Measurements from ENCODE around the gene KLHL9.
"Not testable (repeated sequence)": the region's sequence is repeated elsewhere in the genome, so short reads cannot be mapped to it uniquely, and the experiment has no call there.

KLHL9 gene, protein sequence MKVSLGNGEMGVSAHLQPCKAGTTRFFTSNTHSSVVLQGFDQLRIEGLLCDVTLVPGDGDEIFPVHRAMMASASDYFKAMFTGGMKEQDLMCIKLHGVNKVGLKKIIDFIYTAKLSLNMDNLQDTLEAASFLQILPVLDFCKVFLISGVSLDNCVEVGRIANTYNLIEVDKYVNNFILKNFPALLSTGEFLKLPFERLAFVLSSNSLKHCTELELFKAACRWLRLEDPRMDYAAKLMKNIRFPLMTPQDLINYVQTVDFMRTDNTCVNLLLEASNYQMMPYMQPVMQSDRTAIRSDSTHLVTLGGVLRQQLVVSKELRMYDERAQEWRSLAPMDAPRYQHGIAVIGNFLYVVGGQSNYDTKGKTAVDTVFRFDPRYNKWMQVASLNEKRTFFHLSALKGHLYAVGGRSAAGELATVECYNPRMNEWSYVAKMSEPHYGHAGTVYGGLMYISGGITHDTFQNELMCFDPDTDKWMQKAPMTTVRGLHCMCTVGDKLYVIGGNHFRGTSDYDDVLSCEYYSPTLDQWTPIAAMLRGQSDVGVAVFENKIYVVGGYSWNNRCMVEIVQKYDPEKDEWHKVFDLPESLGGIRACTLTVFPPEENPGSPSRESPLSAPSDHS

DNA sequence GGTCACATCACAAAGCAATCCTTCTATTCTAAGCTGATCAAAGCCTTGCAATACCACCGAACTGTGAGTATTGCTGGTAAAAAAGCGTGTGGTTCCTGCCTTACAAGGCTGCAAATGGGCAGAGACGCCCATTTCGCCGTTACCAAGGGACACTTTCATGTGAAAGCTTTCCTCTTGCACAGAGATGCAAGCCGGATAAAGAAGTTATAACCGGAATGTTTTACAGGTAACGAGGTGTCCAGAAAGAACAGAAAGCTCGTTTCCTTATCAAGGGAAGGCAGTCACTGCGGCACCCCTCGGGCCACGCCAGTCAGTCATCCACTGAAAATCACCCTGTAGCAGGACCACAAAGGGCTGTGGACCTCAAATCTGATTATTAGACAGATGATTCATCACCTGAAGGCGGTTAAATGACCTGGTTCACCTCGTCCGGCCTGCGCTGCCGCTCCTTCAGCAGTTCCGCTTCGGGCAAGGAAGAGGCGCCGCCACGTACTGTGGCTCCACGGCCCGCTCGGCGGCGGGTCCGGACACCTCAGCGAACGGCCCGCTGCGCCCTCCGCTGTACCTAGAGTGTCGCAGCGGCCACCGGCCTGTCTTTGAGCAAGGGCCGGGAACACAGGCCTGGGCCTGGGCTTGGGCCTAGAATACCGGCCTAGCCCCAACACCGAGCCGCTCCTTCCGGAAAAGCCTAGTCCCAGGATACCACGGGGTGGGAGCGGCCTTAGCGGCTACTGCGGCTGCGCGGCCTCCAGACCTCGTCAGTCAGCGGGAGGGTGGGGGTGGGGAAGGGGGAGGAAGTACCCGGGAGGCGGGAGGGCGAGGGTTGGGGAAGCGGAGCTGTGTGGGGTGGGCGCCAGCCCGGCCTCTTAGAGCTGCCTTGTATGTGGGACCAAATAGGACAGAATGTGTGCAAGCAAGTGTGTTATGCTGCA lies at the start of gene KLHL9:
Gene KLHL9 (minus strand): TSS at position 704 of the 932 bp plus-strand sequence. CDS start 545 bp downstream, at position 159.
- peak; percentile 75 for DNase-seq (ENCODE audit: insufficient read length, low spot score)

DNA sequence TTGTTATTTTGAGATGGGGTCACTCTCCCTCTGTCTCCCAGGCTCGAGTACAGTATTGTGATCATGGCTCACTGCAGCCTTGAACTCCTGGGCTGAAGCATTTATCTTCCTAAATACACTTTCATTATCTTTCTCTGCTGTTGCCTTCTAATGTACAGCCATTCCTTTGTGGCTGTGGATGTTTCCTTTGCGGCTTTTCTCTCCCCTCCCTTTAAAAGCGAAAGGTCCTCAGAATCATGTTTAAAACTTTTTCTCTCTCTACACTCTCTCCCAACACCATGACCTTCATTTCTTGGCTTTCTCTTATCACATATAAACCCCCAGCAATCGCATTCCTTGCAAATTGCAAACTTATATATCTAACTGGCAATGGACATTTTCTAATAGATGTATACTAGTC lies 48.4 kb upstream of the KLHL9 start:
- DNase-seq (ENCODE audit: insufficient read length, low spot score) (no peak), FAIRE-seq (peak; percentile 44)

More for the DNA sequence above, at the start of gene KLHL9:
- peak; percentile 97 for FAIRE-seq

DNA sequence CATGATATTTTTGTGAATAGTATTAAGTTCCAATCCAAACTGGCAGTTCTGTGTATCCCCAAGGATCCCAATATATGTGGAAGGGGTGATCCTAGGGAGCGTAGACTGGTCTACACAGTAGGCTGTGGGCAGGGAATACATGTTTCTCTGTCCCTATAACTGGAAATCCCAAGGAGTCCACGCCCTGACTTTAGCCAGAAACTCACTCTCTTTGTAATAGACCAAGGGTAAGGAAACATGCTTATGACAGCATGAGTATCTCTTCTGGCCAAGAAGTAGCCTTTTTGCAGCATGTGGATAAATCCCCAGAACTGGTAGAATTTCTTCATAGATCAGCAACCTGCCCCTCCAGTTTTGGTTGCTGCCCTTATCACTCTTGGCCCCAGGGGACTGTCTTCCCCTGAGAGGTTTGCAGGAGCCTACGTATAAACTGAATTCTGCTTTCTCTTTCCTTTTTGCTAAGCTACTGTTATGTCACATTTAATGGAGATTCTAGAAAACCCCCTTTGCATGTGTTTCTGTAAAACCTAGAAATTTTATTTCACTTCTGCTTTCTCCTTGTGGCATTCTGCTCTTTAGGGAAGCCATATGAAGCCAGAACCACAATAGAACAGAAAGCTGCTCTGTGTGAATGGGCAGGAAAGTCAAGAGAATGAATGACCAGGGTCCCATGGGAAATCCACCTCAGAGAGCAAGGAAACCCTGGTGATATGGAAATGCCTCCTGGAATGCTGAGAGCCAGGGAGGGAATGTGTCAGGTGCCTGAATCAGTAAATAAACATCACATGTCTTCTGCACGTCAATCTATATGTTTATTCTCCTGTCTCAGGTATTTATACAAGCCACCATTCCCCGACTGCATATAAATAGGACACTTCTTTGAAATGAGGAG lies 46.5 kb upstream of the KLHL9 start:
- peak; percentile 100 for FAIRE-seq
- DNase-seq (ENCODE audit: insufficient read length, low spot score): peak; percentile 42

DNA sequence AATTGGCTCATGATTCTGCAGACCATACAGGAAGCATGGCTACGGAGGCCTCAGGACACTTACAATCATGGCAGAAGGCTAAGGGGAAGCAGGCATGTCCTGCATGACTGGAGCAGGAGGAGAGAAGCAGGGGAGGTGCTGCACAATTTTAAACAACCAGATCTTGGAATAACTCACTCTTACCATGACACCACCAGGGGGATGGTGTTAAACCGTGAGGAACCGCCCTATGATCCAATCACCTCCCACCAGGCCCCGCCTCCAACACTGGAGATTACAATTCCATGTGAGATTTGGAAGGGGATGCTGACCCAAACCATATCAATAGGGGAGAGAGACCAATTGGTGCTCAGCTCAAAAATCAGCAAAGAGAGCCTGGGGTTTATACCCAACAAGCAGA lies 36.3 kb upstream of the KLHL9 start:
- DNase-seq (ENCODE audit: insufficient read length, low spot score): not testable (repeated sequence)
- FAIRE-seq: peak; percentile 54

DNA sequence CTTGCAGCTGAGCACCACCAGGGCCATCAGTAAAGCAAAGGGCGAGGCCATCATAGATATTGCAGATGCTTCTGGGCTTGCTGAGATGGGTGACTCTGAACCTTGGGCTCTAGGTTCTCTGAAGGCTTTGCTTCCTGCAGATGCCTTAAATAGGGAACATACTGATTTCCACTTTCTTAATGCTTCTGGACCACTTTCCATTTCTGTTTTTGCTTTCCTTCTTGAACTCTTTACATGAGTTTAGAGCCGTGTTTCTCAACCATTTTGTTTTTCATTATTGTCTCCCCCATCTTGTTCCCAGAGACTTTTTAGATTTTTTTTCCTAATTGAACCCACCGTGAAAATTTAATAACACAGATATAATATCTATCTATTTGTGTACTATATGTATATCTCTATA lies 32.8 kb upstream of the KLHL9 start, which contains the start of gene IFNA13:
Gene IFNA13 (minus strand): TSS at position 101 of the 400 bp plus-strand sequence. CDS start 47 bp downstream, at position 54.
- no peak for DNase-seq (ENCODE audit: insufficient read length, low spot score)
- peak; percentile 40 for FAIRE-seq

DNA sequence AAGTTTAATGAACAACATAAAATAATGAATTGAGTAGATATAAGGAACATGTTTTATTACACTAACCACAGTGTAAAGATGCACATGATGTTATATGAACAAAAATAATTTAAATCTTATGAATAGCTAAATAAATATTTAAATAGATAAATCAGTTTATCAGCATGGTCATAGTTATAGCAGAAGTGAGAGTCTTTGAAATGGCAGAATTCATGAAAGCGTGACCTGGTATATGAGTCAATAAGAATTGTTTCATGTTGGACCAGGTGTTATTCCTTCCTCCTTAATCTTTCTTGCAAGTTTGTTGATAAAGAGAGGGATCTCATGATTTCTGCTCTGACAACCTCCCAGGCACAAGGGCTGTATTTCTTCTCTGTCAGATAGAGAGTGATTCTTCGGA lies 32.0 kb upstream of the KLHL9 start:
- not testable (repeated sequence) for DNase-seq (ENCODE audit: insufficient read length, low spot score); FAIRE-seq

DNA sequence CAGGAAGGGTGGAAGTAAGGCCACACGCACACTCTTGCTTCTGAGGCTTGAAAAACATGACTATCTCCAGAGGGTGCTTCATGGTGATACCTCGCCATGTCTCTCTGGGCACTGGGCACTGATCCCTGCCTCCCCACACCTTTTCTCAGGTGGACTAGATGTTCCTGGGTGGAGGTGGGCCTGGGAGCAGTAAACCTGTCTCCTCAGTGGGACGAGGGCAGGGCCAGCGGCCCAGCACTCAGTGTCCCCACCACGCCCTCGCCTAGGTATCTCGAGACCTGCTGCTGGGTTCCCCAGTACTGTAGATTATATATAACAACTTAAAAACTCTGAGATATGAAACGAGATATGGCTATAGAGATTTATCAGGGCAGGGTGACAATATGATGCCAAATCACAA lies 27.1 kb upstream of the KLHL9 start:
- no peak for DNase-seq (ENCODE audit: insufficient read length, low spot score)
- FAIRE-seq: no peak

DNA sequence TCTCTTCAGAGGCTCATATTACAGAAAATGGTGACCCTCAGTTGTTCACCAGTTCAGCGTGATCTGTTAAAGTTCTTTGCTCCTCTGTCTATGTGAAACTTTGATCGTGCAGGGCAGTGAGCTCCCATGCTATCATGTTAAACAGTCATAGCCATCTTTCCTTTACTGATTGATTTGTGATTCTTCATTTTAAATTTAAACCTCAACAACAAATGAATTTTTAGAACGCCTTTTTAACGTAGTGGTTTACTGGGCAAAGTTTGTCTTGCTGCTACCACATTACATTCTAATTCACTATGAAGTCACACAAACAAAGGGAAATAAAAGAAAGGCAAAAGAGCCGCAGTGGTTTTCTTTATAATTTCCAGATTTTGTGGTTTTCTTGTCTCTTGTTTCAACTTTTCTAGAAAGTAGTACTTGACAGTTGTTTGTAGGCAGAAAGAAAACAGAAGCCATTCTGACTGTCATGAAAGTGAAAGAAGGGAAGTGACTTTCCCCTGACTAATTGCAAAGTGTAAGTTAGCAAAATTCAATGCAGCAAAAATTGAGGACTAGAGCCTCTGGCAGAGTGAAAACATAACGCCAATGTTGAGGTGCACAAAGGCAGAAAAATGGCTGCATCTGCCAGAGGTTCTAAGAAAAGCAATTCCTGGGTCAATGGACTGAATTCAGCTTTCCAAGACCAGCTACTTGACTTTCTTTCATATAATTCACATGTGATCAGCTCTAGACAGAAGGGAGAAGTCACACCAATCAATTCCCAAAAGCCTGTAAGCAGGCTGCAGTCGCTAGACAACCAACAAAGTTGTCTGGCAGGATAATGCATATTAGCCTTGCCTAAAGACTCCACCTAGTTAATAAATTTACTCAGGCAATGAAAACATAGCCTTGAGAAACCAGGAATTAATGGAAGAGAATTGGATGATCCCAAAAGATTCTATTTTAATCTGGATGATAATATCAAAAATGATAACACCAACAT lies 22.6 kb upstream of the KLHL9 start:
- peak; percentile 94 for FAIRE-seq
- DNase-seq (ENCODE audit: insufficient read length, low spot score): no peak

DNA sequence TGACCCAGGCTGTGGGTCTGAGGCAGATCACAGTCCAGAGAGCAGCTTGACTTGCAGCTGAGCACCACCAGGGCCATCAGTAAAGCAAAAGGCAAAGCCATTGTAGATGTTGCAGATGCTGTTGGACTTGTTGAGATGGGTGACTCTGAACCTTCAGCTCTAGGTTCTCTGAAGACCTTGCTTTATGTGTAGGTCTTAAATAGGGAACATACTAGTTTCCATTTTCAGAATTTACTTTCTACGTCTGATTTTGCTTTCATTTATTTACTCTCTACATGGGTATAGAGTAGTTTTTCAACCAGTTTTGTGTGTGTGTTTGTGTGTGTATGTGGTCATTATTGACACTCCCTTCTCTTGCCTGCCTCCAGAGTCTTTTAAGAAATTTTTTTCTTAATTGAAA lies 15.6 kb upstream of the KLHL9 start, which contains the start of gene IFNA6:
Gene IFNA6 (minus strand): TSS at position 101 of the 400 bp plus-strand sequence. CDS start 0 bp downstream, at position 101.
- FAIRE-seq (peak; percentile 8), DNase-seq (ENCODE audit: insufficient read length, low spot score) (no peak)

DNA sequence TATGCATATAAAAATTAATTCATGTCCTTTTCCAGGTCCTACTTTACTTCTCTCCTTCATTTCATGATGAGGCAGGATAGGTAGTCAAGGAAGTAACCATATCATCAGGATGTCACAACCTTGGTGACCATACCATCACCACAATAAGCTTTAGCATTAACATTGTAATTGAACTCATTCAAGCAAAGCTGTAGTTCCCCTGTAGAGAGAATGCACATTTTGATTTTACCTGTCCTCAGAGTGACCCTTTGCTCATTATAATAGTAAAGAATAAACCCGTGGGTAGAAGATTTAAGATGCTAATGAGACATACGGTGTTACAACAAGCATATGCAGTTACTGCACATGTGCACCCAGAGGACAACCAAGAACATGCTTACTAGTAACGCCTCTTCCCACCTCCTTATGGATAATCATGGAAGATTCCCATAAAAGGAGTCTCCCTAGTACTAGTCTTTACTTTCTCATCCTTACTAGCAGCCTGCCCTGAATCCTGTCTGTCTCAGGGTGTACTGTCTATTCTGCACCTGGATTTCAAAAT lies 13.3 kb upstream of the KLHL9 start:
- no peak for DNase-seq (ENCODE audit: insufficient read length, low spot score)

DNA sequence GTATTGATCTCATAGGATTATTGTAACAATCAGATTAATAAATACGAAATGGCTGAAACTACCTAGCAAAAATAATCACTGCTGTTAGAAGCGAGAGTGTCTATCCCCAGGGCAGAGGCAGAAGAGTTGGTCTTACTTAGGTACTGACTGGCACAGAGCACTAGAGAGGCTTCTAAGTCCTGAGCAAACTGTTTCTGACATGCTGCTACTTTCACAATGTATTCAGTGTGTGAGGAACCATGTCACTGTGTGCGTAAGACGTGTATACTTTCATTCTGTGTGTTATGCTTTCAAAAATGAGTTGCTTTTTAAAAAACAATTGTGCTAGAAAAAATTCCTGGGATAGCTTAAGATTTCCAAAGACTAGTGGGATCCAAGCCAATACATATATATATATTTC lies 5.5 kb upstream of the KLHL9 start:
- DNase-seq (ENCODE audit: insufficient read length, low spot score): no peak
- no peak for FAIRE-seq

More for the DNA sequence above, 13.3 kb upstream of the KLHL9 start:
- no peak for FAIRE-seq

DNA sequence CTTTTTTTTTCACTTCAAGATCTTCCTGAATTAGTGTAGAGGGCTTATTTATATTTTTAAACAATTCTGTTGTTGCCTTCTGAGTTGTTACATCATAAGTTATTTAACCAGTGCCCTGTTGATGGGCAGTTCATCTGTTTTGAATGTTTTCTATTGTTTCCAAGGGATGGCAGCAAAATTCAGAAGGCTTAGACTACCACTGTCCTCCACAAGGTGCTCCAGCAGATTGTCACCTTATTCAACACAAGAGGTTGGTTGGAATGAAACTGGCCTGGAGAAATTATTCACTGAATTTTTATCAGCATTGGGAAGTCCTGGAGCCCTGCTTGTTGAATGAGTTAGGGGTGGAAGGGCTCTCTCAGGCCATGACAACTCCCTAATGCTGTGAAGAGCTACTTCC lies 1.3 kb upstream of the KLHL9 start:
- peak; percentile 33 for FAIRE-seq
- no peak for DNase-seq (ENCODE audit: insufficient read length, low spot score)

DNA sequence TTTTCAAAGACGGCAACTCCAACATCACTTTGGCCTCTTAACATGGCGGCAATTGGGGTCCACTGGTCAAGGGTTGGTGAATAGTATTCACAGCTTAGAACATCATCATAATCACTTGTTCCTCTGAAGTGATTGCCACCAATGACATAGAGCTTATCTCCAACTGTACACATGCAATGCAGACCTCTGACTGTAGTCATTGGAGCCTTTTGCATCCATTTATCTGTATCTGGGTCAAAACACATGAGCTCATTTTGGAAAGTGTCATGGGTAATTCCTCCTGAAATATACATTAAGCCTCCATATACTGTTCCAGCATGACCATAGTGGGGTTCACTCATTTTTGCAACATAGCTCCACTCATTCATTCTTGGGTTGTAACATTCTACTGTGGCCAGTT lies 2.0 kb downstream of the KLHL9 start:
- FAIRE-seq (no peak), DNase-seq (ENCODE audit: insufficient read length, low spot score) (no peak)

DNA sequence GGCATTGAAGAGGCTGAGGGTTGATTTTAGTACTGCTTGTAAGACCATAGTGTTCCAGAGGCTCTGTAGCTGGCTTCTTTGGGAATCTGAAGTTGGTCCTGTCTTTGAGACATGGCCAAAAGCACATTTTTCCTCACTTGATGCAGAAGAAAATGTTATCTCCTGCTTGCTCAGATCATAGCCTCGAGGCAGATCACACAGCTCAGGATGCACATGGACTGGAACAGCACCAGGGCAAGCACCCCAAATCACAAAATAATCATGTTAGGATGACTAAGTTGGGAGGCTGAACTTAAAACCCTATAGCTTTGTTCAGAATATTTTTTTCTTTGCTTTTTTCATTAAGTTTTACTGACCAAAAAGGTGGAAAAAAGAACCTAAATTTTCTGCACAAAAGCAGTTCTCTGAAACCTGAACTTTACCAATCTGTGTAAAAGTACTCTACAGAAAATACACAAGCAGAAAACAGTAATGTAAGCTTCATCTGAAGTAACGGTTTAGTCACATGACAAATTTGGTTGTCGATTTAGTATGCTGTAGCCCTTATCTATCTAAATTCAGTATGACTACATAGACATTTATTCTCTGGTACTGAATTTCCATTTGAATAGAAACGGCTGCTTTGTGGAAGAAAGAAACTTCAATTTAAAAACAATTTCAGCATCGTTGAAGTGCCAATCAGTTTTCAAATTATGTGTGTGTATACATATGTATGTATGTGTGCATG lies 3.4 kb downstream of the KLHL9 start:
- peak; percentile 8 for FAIRE-seq
- no peak for DNase-seq (ENCODE audit: insufficient read length, low spot score)

DNA sequence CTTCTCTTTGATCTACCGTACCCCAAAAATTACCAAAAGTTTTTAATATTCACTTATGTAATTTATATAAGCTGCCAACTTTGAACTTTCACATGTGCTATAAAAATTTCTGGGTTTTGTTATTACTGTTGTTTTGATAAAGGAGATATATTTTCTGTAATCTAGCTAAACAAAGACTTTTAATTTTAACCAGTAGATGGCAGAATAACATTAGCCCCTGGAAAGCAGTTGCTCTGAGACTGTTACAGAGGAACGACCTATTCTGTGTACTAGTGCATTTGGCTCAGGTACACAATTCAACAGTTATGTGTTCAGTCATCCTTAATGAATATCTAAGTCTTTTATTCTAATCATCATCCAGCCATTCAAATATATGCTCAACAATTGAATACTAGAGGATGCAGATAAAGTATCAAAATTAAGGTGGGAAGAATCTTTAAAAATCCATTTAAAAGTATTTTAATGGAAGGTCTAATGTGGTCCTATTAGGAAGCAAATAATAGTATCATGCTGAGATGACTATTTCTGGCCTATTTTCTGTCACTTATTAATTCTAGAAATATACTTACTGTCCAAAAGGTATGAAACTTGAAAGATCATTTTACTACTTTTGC lies 8.6 kb downstream of the KLHL9 start:
- DNase-seq (ENCODE audit: insufficient read length, low spot score) (peak; percentile 12), FAIRE-seq (peak; percentile 90)

DNA sequence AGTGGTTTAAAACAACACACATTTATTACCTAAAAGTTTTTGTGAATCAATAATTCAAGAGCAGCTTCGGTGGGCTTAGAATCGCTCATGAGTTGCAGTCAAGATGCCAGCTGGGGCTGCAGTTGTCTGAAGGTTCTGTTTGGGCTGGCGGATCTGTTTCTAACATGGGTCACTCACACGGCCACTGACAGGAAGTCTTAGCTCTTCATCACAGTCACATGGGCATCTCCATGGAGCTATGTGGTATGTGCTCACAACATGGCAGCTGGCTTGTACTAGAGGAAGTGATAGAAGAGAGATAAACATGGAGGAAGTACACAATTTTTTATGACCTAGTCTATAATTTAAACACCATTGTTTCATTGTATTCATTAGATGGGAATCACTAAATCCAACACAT lies 11.2 kb downstream of the KLHL9 start:
- DNase-seq (ENCODE audit: insufficient read length, low spot score) (no peak), FAIRE-seq (no peak)

DNA sequence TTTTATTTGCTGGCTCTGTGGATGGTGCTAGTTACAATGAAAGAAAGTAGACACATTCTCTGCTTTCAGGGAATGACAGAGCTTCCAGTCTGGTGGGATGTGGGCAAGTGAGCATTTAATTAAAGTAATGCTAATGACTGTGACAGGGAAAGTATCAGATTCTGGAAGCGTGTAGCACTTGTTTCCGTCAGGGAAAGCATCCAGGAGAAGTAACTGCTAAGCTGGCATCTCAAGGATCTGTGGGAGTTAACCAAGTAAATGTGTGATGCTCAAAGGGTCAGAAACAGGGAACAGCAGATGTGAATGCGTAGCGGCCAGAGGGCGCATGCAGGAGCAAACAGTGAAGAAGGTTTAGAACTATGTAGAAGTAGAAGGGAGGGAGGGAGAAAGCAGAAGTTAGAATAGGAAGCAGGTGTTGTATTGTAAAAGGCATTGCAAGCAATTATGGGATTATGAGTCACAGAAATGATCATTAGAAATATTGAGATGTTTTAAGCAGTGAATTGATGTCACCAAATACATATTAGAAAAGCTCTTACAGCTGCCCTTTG lies 12.2 kb downstream of the KLHL9 start:
- DNase-seq (ENCODE audit: insufficient read length, low spot score) (no peak), FAIRE-seq (no peak)
